ENCODE data around the gene TTLL13.

GRCh38 chr15:90249203-90249863, at the start of gene TTLL13:
- TF ChIP-seq CTCF (conservative IDR thresholded peaks at IDR 0.05; ENCODE audit: low read depth, low read length): no peak
- TF ChIP-seq POLR2A (IDR thresholded peaks at IDR 0.05; ENCODE audit: low read depth, low read length): no peak

Measured in IMR-90 (cell line).